ENCODE measurements around the gene GDNF. TPM values are rescaled to one million over a fixed set of nuclear protein-coding genes. Genes with fewer than 3 reads are reported as not detected.

The GDNF gene
- total RNA-seq, 4 donors from 2014 or later: not detected

DNA sequence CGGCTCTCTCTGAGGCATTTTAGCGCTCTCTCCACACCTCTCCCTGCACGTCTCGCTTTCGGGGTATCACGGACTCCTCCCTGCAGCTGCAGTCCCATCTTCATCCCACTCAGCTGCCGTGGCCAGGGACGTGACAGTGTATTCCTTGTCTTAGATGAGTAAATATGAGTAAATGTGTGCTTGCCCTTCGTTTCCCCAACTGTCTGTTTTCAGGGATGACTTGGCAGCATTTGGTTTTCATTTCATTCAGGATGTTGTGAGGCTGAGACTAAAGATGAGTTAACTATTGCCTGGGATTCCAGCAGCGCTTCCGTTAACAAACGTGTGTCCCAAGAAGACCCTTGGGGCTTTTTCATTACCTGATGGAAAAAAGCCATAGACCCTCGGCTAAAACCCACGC lies 29.5 kb downstream of the GDNF start:
- Histone ChIP-seq H3K36me3 (no peaks in the 10 kb centered on the region), H3K9me3 (no peaks in the 10 kb centered on the region), H3K27ac (no peak overlapping the region), H3K4me1 (no peaks in the 10 kb centered on the region), H3K27me3 (no peaks in the 10 kb centered on the region), H3K4me3 (no peak overlapping the region)
- 54 to 62% methylated on average over 14 of the region's 14 CpGs for whole genome bisulfite sequencing, 2 donors
- DNase-seq (ENCODE audit: low spot score in 2 of 2): no peak
- TF ChIP-seq EP300 (IDR thresholded peaks at IDR 0.05) (no peak), POLR2A (IDR thresholded peaks at IDR 0.05) (no peak)
- TF ChIP-seq, protein P1, sequence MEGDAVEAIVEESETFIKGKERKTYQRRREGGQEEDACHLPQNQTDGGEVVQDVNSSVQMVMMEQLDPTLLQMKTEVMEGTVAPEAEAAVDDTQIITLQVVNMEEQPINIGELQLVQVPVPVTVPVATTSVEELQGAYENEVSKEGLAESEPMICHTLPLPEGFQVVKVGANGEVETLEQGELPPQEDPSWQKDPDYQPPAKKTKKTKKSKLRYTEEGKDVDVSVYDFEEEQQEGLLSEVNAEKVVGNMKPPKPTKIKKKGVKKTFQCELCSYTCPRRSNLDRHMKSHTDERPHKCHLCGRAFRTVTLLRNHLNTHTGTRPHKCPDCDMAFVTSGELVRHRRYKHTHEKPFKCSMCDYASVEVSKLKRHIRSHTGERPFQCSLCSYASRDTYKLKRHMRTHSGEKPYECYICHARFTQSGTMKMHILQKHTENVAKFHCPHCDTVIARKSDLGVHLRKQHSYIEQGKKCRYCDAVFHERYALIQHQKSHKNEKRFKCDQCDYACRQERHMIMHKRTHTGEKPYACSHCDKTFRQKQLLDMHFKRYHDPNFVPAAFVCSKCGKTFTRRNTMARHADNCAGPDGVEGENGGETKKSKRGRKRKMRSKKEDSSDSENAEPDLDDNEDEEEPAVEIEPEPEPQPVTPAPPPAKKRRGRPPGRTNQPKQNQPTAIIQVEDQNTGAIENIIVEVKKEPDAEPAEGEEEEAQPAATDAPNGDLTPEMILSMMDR (IDR thresholded peaks at IDR 0.05): no peak

DNA sequence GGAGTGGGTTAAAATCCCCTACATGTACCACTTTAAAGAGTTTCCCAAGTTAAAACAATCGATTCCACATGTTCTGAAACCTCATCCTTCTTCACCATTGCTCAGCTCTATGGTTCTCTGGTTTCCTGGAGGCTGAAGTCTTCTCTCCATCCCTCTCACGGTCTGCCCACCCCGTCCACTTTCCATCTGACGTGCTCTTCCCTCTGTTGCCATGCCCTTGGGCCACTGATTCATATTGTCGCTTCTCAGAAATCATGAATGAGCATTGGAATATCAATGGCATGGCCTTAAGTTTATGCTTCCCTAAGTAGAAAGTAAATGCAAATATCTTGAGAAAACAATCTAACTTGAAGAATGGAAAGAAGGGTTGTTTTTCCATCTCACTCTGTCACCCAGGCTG lies 30.9 kb downstream of the GDNF start:
- TF ChIP-seq, protein P1 (IDR thresholded peaks at IDR 0.05): no peak
- TF ChIP-seq POLR2A (IDR thresholded peaks at IDR 0.05): no peak
- no peak for TF ChIP-seq EP300 (IDR thresholded peaks at IDR 0.05)
- no peak overlapping the region for H3K4me3 ChIP-seq
- H3K27ac ChIP-seq: no peak overlapping the region
- H3K4me1 ChIP-seq: no peaks in the 10 kb centered on the region
- no peaks in the 10 kb centered on the region for H3K9me3 ChIP-seq
- 58 to 62% methylated on average over 5 of the region's 5 CpGs for WGBS, 2 donors
- H3K27me3 ChIP-seq: no peaks in the 10 kb centered on the region
- no peak for DNase-seq (ENCODE audit: low spot score in 2 of 2)
- H3K36me3 ChIP-seq: no peaks in the 10 kb centered on the region

DNA sequence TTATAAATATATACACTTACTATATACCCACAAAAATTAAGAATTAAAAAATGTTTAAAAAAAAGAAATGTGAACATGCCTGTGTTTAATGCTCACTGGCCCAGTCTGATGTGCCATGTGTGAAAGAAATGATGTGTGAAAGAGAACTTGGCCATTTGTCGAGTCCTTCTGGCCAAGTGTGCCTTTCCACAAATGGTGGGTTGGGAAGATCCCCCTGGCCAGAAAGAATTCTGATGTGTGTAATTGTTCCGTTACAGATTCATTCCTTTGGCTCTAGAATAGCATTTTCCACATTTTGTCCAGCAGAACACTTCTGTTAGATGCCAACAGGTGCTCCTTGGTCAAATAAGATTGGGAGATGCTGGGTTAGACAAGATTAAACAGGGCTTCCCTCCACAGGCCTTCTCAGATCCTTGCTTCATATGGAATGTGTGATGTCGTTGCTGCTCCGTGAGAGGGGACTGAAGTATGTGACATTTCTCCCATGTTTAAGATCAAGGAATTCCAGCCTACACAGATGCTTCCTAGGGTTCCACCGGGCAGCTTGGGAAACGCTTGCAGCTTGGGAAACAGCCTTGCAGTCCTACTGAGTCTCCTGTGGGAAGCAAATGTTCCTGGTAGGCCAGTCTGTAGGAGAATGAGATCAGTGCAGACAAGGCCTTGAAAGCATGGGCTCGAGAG lies 32.1 kb downstream of the GDNF start:
- DNase-seq (ENCODE audit: low spot score in 2 of 2): no peak
- no peaks in the 10 kb centered on the region for H3K9me3 ChIP-seq
- no peak overlapping the region for H3K4me3 ChIP-seq
- no peaks in the 10 kb centered on the region for H3K27me3 ChIP-seq
- WGBS, 2 donors: 62 to 66% methylated on average over 7 of the region's 7 CpGs
- no peaks in the 10 kb centered on the region for H3K36me3 ChIP-seq
- H3K27ac ChIP-seq: no peak overlapping the region
- H3K4me1 ChIP-seq: no peaks in the 10 kb centered on the region
- TF ChIP-seq POLR2A (IDR thresholded peaks at IDR 0.05): no peak

DNA sequence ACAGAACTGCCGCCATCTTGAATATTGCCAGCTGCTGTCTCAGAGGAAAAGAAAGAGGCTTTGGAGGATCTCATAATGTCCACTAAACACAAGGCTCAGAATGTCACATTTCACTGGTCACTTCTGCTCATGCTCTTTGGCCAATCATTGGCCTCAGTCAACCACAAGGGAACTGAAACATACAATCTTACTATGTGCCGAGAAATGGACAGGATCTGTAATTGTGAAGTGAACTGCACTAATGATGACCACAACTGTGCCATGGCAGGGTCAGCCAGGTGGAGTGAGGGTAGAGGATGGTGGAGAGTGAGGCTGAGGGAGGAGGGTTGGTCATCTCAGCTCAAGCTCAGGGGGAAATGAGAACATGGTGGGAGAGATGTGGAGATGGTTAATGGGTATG lies 32.8 kb downstream of the GDNF start:
- no peak for DNase-seq (ENCODE audit: low spot score in 2 of 2)
- WGBS, 2 donors: 92 to 94% methylated on average over 2 of the region's 2 CpGs
- Histone ChIP-seq H3K4me3 (no peak overlapping the region), H3K9me3 (no peaks in the 10 kb centered on the region), H3K36me3 (no peaks in the 10 kb centered on the region), H3K27ac (no peak overlapping the region), H3K27me3 (no peaks in the 10 kb centered on the region), H3K4me1 (no peaks in the 10 kb centered on the region)
- TF ChIP-seq, protein P1 (IDR thresholded peaks at IDR 0.05): no peak
- TF ChIP-seq POLR2A (IDR thresholded peaks at IDR 0.05) (no peak), EP300 (IDR thresholded peaks at IDR 0.05) (no peak)

DNA sequence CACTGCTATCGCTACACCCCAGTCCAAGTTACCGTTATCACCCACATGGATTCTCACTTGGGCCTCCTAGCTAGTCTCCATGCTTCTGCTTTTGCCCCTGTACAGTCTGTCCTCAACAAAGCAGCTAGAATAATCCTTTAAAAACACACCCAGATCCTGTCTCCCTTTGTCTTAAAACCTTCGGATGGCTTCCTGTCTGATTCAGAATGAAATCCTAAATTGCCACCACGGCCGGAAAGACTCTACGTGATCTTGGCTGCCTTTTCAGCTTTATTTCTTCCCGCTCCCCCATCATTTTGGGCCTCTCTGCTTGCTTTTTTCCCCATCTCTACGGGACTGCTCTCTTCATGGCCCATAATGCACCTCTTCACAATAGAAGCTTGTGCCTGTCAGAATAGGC lies 33.4 kb downstream of the GDNF start:
- H3K27me3 ChIP-seq: no peaks in the 10 kb centered on the region
- DNase-seq (ENCODE audit: low spot score in 2 of 2): no peak
- H3K4me1 ChIP-seq: no peaks in the 10 kb centered on the region
- TF ChIP-seq, protein P1 (IDR thresholded peaks at IDR 0.05): no peak
- no peak for TF ChIP-seq POLR2A (IDR thresholded peaks at IDR 0.05)
- TF ChIP-seq EP300 (IDR thresholded peaks at IDR 0.05): no peak
- no peaks in the 10 kb centered on the region for H3K9me3 ChIP-seq
- H3K36me3 ChIP-seq: no peaks in the 10 kb centered on the region
- WGBS, 2 donors: 71 to 76% methylated on average over 8 of the region's 8 CpGs
- no peak overlapping the region for H3K27ac ChIP-seq
- no peak overlapping the region for H3K4me3 ChIP-seq

DNA sequence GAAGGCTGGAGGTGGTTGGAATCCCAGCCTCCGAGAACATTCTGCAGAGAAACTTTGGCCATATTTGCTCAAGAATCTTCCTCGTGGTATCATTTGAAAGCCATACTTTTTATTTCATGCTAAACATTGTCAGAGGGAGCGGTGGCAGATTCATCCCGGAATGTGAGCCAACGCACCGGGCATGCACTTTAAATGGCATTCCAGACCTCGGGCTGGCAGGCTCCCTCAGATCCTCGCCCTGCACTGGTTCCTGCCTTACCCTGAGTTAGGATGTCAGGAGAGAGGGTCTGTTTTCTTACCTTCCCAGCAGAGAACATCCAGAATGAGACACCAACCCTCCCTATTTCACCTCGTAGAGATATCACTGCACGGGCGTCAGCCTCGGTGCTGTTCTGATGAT lies 33.8 kb downstream of the GDNF start:
- no peak overlapping the region for H3K27ac ChIP-seq
- H3K27me3 ChIP-seq: no peaks in the 10 kb centered on the region
- no peak overlapping the region for H3K4me3 ChIP-seq
- TF ChIP-seq EP300 (IDR thresholded peaks at IDR 0.05): no peak
- no peak for TF ChIP-seq POLR2A (IDR thresholded peaks at IDR 0.05)
- TF ChIP-seq, protein P1 (IDR thresholded peaks at IDR 0.05): no peak
- H3K36me3 ChIP-seq: no peaks in the 10 kb centered on the region
- 91 to 93% methylated on average over 12 of the region's 12 CpGs for WGBS, 2 donors
- DNase-seq (ENCODE audit: low spot score in 2 of 2): no peak
- no peaks in the 10 kb centered on the region for H3K4me1 ChIP-seq
- H3K9me3 ChIP-seq: no peaks in the 10 kb centered on the region

Measured in tibial nerve (tissue), 4 donors.